PC-3 (cell line): Measurements from ENCODE around the gene MTMR4. TPM values are rescaled to one million over a fixed set of nuclear protein-coding genes. Genes with fewer than 3 reads are reported as not detected.
"Not testable (repeated sequence)": the region's sequence is repeated elsewhere in the genome, so short reads cannot be mapped to it uniquely, and the experiment has no call there.

Experiments
- ATAC-seq: fragments of 200-7000 bp; cut with Tn5 transposase; 2 replicates; pipeline ENCODE4 v1.9.1; 2020; ENCODE audit warnings: mild to moderate bottlenecking, moderate library complexity
- BruUV-seq: library from RNA; stranded (reverse); fragments of 400-500 nt; replicated peaks from 2 replicates; lab custom pipeline; 2021; lab: Mats Ljungman, UMichigan
- CTCF ChIA-PET: fragments of 300-600 bp; sonication (Branson Sonifier 250); formaldehyde crosslinking; loops from one replicate; lab custom pipeline; 2022; ENCODE audit warnings: antibody characterized with exemption; lab: Charles Lee
- POLR2A ChIA-PET: fragments of 300-600 bp; sonication (Branson Sonifier 250); formaldehyde crosslinking; loops from one replicate; lab custom pipeline; 2022; ENCODE audit warnings: antibody characterized with exemption; ENCODE audit not compliant: unreplicated experiment; lab: Charles Lee
- DNase-seq: peaks from one replicate; pipeline ENCODE4 v3.0.0-alpha.2; 2015
- H2AFZ ChIP-seq: fragments of 300-600 bp; sonication (generic); 2 replicates; pipeline ENCODE4 v1.6.0; 2016; ENCODE audit warnings: antibody characterized with exemption, low read length
- H3F3A ChIP-seq: fragments of 300-600 bp; sonication (generic); one replicate; pipeline ENCODE4 v1.6.0; 2017; ENCODE audit warnings: antibody characterized with exemption, low read length, control low read depth, mild to moderate bottlenecking; ENCODE audit not compliant: unreplicated experiment
- H3K27ac ChIP-seq: fragments of 300-600 bp; sonication (generic); 2 replicates; pipeline ENCODE4 v1.5.1; 2016; ENCODE audit warnings: mild to moderate bottlenecking, low read length
- H3K27me3 ChIP-seq: fragments of 300-600 bp; sonication (generic); 2 replicates; pipeline ENCODE4 v1.6.1; 2016; ENCODE audit warnings: low read length, mixed read lengths
- H3K36me3 ChIP-seq: fragments of 300-600 bp; sonication (generic); 2 replicates; pipeline ENCODE4 v1.6.1; 2016; ENCODE audit warnings: low read depth, mixed run types, low read length, mixed read lengths
- H3K4me1 ChIP-seq: fragments of 300-600 bp; sonication (generic); 2 replicates; pipeline ENCODE4 v1.5.1; 2016; ENCODE audit warnings: low read length; ENCODE audit not compliant: insufficient read depth
- H3K4me2 ChIP-seq: fragments of 300-600 bp; sonication (generic); 2 replicates; pipeline ENCODE4 v1.6.0; 2016; ENCODE audit warnings: low read length
- H3K4me3 ChIP-seq: fragments of 300-600 bp; sonication (generic); 2 replicates; pipeline ENCODE4 v1.5.1; 2016; ENCODE audit warnings: mild to moderate bottlenecking, low read length, mixed read lengths
- H3K79me2 ChIP-seq: fragments of 300-600 bp; sonication (generic); 2 replicates; pipeline ENCODE4 v1.6.1; 2017; ENCODE audit warnings: low read length, mixed read lengths
- H3K9ac ChIP-seq: fragments of 300-600 bp; sonication (generic); 2 replicates; pipeline ENCODE4 v1.6.0; 2016; ENCODE audit warnings: mild to moderate bottlenecking, low read length
- H3K9me2 ChIP-seq: fragments of 300-600 bp; sonication (generic); replicated peaks from 2 replicates; pipeline ENCODE4 v1.6.1; 2016; ENCODE audit warnings: mixed run types, low read length, mixed read lengths
- H3K9me3 ChIP-seq: fragments of 300-600 bp; sonication (generic); 2 replicates; pipeline ENCODE4 v1.6.1; 2016; ENCODE audit warnings: low read length, mixed read lengths
- H4K20me1 ChIP-seq: fragments of 300-600 bp; sonication (generic); 2 replicates; pipeline ENCODE4 v1.6.1; 2016; ENCODE audit warnings: low read length, mixed read lengths
- EZH2 ChIP-seq: fragments of 300-600 bp; sonication (generic); IDR thresholded peaks from one replicate; pipeline ENCODE4 v1.6.1; 2017; ENCODE audit warnings: antibody characterized with exemption, mild to moderate bottlenecking, low read length; ENCODE audit not compliant: unreplicated experiment
- EZH2phosphoT487 ChIP-seq: fragments of 300-600 bp; sonication (generic); IDR thresholded peaks from 2 replicates; pipeline ENCODE4 v1.6.1; 2018; ENCODE audit warnings: mild to moderate bottlenecking, antibody characterized with exemption, low read length, borderline replicate concordance
- intact Hi-C: fragments of 100-400 bp; cut with micrococcal nuclease; formaldehyde crosslinking; loops from 2 replicates; pipeline ENCODE4 v1.9.0; 2023
- total RNA-seq: library from RNA; depleted of rRNA; stranded (reverse); fragments of >200 nt; gene quantifications from 2 replicates; pipeline ENCODE4 v1.2.3, GENCODE V29; 2014
- TF ChIP-seq, protein P1 (sequence below): fragments of 300-600 bp; sonication (generic); conservative IDR thresholded peaks from 2 replicates; pipeline ENCODE4 v1.5.1; 2017; ENCODE audit warnings: antibody characterized with exemption, low read depth, mild to moderate bottlenecking, low read length

MTMR4 gene
- total RNA-seq, 1 experiment from 2014 or later: 48.7 TPM

DNA sequence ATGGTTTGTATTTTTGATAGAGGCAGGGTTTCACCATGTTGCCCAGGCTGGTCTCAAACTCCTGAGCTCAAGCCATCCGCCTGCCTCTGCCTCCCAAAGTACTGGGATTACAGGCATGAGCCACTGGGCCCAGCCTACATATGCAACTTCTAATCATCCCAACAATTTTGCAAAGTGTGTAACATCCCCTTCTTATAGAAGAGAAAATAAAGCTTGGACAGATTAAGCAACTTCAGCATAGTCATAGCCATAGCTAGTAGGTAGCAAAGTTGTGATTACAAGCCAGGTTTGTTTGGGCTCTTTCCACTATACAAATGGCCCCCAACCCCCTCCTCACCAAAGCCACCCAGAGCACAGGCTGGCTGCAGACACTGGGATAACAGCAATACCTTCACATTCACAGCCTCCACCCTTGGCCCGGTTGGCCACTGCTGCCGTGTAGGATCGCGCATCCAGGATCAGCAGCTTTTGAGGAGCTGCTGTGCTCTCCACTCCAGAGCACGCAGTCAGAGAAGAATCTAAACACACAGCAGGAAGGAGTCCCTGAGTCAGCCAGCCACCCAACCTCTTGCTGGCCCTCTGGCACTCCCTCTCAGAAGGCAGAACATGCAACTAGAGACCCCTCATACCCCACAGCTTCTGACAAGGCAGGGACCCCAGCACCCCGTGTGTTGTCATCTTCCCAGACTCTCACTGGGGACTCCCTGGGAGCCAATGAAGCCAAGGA lies 7.9 kb downstream of the MTMR4 start:
- TF ChIP-seq EZH2phosphoT487 (no peak), EZH2 (no peak)
- TF ChIP-seq, protein P1, sequence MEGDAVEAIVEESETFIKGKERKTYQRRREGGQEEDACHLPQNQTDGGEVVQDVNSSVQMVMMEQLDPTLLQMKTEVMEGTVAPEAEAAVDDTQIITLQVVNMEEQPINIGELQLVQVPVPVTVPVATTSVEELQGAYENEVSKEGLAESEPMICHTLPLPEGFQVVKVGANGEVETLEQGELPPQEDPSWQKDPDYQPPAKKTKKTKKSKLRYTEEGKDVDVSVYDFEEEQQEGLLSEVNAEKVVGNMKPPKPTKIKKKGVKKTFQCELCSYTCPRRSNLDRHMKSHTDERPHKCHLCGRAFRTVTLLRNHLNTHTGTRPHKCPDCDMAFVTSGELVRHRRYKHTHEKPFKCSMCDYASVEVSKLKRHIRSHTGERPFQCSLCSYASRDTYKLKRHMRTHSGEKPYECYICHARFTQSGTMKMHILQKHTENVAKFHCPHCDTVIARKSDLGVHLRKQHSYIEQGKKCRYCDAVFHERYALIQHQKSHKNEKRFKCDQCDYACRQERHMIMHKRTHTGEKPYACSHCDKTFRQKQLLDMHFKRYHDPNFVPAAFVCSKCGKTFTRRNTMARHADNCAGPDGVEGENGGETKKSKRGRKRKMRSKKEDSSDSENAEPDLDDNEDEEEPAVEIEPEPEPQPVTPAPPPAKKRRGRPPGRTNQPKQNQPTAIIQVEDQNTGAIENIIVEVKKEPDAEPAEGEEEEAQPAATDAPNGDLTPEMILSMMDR: no peak
- POLR2A ChIA-PET: no interaction called here
- Histone ChIP-seq H4K20me1 (no peaks in the 10 kb centered on the region), H3K9me2 (no peaks in the 10 kb centered on the region), H2AFZ (no peak overlapping the region), H3K4me3 (no peak overlapping the region), H3K79me2 (no peaks in the 10 kb centered on the region), H3K9me3 (no peaks in the 10 kb centered on the region), H3K27me3 (no peaks in the 10 kb centered on the region), H3K27ac (no peak overlapping the region), H3K9ac (no peak overlapping the region), H3F3A (no peaks in the 10 kb centered on the region), H3K36me3 (peaks cover 40% of the 10 kb centered on the region; the same call in 1 of the 2 replicates), H3K4me2 (no peak overlapping the region), H3K4me1 (no peaks in the 10 kb centered on the region)
- BruUV-seq: no TSS peak
- intact Hi-C loops: no loop called here
- CTCF ChIA-PET: no interaction called here
- DNase-seq (no peak), ATAC-seq (no peak)

GRCh38 chr17:58504826-58505351 lies 9.5 kb downstream of the MTMR4 start:
- TF ChIP-seq EZH2 (no peak), EZH2phosphoT487 (no peak)
- TF ChIP-seq, protein P1: no peak
- intact Hi-C loops: no loop called here
- no peak for ATAC-seq
- Histone ChIP-seq H3K4me3 (no peak overlapping the region), H3K9me2 (no peaks in the 10 kb centered on the region), H3K79me2 (no peaks in the 10 kb centered on the region), H2AFZ (no peak overlapping the region), H3F3A (no peaks in the 10 kb centered on the region), H3K27ac (no peak overlapping the region), H3K4me1 (no peaks in the 10 kb centered on the region), H4K20me1 (no peaks in the 10 kb centered on the region), H3K9me3 (no peaks in the 10 kb centered on the region), H3K27me3 (no peaks in the 10 kb centered on the region), H3K36me3 (peaks cover 37% of the 10 kb centered on the region), H3K4me2 (no peak overlapping the region), H3K9ac (no peak overlapping the region)
- ChIA-PET CTCF (no interaction called here), POLR2A (no interaction called here)
- DNase-seq: no peak
- BruUV-seq: no TSS peak

DNA sequence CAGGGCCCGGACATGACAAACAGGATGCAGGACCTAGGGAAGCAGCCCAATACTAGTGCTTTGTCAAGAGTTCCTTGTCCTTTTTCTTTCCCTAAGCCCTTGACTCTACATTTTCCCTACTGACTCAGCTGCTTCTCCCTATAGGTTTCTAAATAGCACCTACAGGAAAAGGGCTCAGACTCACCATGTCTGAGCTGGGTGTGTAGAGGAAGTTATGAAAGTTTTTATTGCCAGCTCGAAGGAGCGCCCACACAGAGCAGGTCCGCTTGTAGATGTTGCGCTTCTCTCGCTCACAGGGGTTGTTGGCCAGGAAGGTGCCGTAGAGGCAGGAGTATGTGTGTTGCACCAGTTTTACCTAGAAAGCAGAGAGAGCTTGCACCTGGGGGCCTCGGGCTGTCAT lies 10.6 kb downstream of the MTMR4 start:
- H3K27ac ChIP-seq: no peak overlapping the region
- H2AFZ ChIP-seq: no peak overlapping the region
- no peaks in the 10 kb centered on the region for H3K27me3 ChIP-seq
- CTCF ChIA-PET: no interaction called here
- H3K4me2 ChIP-seq: no peak overlapping the region
- no peak for DNase-seq
- intact Hi-C loops: no loop called here
- H3K9ac ChIP-seq: no peak overlapping the region
- no peaks in the 10 kb centered on the region for H3K79me2 ChIP-seq
- peaks cover 37% of the 10 kb centered on the region for H3K36me3 ChIP-seq
- H4K20me1 ChIP-seq: no peaks in the 10 kb centered on the region
- no peak for ATAC-seq
- no peak for TF ChIP-seq EZH2
- TF ChIP-seq EZH2phosphoT487: no peak
- TF ChIP-seq, protein P1: no peak
- H3K9me2 ChIP-seq: no peaks in the 10 kb centered on the region
- no peaks in the 10 kb centered on the region for H3F3A ChIP-seq
- POLR2A ChIA-PET: no interaction called here
- BruUV-seq: TSS peak; percentile 13
- H3K4me3 ChIP-seq: no peak overlapping the region
- no peaks in the 10 kb centered on the region for H3K4me1 ChIP-seq
- no peaks in the 10 kb centered on the region for H3K9me3 ChIP-seq

DNA sequence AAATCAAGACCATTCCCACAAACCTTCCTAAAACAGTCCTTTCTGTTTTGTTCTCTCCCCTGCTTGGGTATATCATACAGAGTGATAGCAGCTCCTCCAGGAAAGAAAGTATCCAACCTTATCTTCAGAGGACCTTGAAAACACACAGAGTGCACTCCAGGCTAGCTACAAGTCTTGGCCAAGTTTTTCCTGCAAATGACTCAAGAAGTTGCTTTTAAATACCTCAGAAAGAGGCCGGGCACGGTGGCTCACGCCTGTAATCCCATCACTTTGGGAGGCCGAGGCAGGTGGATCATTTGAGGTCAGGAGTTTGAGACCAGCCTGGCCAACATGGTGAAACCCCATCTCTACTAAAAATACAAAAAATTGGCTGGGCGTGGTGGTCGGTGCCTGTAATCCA lies 11.3 kb downstream of the MTMR4 start:
- peaks cover 35% of the 10 kb centered on the region for H3K36me3 ChIP-seq
- H3K4me1 ChIP-seq, H3K27me3 ChIP-seq, intact Hi-C loops, BruUV-seq, H3K9me3 ChIP-seq, H2AFZ ChIP-seq, H3K4me2 ChIP-seq, H3K9ac ChIP-seq, H3K9me2 ChIP-seq, ATAC-seq, H3K27ac ChIP-seq, H3K4me3 ChIP-seq, POLR2A ChIA-PET, H4K20me1 ChIP-seq, H3F3A ChIP-seq, H3K79me2 ChIP-seq, CTCF ChIA-PET, DNase-seq: not testable (repeated sequence)
